Measurements from ENCODE around the gene MAPK12.
A peak's percentile ranks its signal among the peaks of the same experiment; 100 is the strongest.

Gene MAPK12

DNA sequence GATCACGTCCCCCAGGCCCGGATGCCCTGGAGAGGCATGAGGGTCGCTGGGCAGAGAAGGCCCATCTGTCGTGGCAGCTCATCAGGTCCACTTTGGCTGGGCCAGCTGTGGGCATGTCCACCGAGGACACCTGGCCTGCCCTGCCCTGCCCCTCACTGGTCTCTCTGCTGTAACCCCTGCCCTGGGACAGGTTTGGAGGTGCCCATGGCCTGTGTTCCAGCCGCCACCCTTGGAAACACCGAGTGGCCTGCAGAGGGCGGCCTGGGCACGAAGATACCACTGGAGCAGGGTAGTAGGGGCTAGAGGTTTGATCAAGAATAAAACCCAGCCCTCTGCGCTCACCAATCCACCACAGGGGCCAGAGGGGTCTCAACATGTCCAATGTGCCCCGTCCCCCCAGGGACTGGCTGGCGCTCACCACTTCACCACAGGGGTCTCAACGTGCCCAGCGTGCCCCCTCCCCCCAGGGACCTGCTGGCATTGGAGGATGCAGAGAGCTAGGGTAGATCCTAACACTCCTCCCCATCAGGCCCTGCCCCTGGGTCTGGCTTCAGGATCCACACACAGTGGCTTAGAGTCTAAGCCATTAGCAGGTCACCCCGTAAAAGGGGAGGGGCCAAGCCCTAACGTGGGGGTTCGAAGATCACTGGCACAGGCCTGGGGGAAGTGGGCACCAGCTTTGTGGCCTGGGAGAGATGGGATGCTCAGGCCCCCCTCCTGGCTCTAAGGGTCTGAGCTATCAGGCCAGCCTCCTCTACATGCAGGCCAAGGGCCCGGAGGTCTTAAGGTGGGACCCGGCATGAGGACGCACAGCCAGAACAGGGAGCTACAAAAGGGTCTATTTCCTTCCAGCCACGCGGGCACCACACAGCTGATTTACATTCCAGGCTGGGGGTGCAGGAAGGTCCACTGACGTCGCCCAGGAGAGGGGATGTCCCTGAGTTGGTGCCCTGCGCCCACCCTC, 9.1 kb downstream of the MAPK12 start:
- DNase-seq (ENCODE audit: low spot score), result peak; percentile 81

DNA sequence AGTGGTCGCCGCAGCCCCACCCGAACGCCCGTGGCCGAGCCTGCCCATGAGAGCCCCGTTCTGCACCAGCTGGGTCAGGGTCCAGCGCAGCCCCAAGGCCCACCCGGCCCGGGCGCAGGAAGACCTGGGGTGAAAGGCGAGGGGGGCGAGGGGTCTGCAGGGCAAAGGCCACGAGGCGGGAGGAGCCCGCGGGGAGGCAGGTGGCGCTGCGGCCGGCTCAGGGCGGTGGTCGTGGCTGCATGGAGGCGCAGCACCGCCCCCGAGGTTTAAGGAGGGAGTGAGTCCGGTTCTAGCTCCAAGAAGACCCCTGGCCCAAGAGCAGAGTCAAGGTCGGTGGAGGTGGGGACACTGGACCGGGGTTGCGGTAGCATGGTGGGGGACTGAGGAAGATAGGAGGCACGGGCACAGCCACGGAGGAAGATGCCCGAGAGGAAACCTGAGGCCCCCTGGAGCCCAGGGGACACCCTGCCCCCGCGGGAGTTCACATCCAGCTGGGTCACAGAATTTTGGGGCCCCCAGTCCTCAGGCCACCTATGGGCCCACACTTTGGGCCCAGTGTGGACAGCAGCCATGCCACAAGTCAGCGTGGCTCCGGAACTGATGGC, 9.9 kb downstream of the MAPK12 start:
- DNase-seq (ENCODE audit: low spot score), result no peak

DNA sequence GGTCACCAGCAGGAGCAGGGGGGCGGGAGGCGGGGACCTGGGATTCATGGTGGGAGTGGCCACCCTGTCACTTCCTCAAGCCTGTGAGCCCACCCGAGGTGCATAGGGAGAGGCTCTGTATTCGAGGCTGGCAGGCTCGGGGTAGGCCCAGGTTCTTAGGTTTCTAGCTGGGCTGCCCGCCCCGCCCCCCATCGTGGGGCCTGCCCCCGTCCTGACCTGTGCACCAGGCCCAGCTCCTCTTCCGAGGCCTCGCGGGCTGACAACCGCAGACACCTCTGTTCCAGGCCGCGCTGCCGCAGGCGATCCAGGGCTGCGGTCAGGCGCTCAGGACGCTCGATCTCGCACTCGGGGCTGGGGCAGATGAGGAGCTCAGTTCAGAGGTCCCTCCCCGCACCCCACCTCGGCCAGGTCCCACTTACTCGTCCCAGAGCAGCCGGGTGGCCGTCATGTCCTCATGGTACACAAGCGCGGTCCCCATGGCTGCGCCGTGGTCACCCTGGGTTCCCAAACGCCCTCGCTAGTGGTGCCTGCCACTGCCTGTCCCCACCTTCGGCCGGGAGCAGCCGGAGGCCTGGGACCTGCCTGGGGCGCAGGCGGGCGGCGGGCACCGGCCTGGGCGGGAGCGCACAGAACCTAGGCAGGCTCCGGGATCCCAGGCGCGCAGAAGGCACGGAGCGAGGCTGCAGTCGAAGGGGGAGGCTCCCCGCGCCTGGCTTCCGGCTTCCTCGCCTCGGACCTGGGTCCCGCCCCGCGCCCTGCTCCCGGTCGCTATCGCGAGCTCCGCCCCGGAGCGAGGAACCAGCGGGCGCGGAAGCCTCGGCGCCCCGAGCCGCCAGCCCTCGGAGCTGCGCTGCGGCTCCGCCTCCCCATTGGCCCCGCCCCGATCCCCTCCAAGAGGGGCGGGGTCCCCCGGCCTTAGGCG, 10.7 kb downstream of the MAPK12 start, which contains the start of gene HDAC10:
TSS of gene HDAC10 (minus strand) at position 711 of the 922 bp plus-strand sequence. CDS start at position 478, 233 bp downstream.
- DNase-seq (ENCODE audit: low spot score), result peak; percentile 89

DNA sequence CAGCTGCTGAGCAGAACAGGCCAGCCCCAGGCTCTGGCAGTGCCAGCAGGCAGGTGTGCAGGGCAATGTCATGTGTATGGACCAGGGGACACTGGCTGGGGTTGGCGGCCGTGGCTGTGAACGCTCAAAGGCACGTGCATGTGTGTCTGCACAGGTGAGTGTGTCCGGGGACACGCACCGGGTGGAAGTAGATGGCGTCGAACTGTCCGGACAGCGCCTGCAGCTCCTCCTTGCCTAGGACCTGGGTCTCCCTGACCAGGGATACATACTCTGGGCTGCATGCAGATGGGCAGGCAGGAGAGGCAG, 11.3 kb downstream of the MAPK12 start:
- DNase-seq (ENCODE audit: low spot score), result no peak

- no peak for DNase-seq (ENCODE audit: low spot score)
Observed at GRCh38 chr22:50249341-50250248, 11.9 kb downstream of the MAPK12 start.

DNA sequence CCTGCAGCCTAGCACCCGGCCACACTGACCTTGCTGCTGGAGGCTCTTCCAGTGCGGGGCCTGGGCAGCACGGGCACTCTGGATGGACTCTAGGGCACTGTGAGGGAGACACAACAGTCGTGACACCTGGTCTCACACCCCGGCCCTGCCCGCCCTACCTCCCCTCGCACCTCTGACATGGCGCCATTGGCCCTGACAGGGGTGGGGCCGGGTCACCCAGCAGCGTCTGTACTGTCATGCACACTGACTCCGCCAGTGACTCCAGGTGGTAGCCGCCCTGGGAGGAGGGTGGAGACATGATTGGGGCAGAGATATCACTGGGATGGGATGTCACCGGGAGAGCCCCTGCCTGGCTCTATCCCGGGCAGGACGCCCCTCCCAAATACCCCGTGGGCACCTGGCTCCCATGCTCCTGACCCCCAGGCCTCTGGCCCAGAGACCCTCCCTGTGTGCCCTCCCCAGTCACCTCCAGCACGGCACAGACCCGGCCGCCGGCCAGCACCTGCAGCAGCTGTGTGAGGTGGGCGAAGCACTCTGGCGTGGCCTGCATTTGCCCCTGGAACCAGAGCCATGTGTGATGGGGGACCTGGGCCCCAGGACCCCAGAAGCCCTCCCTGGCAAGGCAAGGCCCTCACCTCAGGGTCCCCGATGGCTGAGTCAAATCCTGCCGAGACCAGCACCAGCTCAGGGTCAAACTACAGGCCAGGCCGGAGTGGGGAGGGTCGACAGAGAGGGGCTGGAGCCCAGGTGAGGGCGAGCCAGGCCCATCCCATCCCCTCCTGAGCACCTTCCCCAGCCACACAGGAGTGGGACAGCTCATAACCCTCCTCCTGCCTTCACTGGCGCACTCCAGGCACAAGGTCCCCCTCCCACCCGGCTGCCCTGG, 13.0 kb downstream of the MAPK12 start:
- no peak for DNase-seq (ENCODE audit: low spot score)

DNA sequence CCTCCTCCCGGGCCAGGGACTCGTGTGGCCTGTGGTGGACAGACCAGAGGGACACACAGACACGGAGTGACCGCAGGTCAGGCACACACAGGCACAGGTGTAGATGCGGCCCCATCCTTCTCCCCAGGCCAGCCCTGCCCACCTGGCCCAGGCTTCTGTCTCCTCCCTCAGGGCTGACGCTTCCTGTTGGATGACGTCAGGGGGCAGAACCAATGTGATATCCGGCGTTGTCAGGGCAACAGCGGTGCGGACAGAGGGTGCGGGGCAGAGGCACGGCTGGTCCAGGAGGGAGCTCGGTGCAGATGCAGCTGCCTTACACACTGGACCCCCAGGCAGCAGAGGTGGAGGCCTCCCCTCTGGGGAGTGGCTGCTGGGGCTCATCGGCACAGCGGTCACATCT, 13.7 kb downstream of the MAPK12 start:
- DNase-seq (ENCODE audit: low spot score), result peak; percentile 75

DNA sequence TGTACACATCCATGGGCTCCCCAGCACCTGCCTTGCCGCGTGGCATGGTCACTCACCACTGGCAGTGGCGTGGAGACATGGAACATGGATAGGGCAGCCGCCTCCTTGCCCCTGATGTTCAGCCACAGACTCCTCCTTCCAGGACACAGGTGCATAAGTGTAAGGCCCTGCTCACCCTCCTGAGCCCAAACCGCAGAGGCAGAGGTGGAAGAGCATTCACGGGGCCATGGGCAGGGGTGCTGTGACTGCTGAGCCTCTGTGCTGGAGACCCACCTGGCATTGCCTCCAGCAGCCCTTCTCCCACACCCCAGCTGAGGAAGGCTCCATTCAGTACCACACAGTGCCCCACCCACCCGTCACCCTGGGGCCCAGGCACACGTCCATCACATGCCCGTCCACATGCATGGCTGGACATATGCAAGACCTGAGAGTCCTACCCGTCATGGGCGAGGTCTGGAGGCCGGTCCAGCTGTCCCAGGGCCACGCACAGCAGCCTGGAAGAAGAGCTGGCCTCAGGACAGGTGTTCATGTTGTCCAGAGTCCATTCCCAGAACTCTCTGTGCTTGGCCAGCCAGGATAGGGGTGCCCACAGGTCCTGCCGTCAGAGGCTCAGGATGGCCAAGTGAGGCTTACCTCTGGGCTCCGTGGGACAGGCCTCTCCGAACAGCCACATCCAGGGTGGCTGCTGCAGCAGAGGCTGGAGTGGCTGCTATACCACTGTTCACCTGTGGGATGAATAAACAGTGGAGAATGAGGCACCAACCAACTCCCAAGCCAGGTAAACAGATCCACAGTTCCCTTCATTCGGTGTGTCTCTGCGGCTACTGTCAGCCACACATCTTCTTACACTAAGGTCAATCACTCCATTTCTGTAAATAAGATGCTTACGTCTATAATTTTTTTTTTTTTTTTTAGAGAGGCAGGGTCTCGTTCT, 15.0 kb downstream of the MAPK12 start:
- DNase-seq (ENCODE audit: low spot score), result no peak

DNA sequence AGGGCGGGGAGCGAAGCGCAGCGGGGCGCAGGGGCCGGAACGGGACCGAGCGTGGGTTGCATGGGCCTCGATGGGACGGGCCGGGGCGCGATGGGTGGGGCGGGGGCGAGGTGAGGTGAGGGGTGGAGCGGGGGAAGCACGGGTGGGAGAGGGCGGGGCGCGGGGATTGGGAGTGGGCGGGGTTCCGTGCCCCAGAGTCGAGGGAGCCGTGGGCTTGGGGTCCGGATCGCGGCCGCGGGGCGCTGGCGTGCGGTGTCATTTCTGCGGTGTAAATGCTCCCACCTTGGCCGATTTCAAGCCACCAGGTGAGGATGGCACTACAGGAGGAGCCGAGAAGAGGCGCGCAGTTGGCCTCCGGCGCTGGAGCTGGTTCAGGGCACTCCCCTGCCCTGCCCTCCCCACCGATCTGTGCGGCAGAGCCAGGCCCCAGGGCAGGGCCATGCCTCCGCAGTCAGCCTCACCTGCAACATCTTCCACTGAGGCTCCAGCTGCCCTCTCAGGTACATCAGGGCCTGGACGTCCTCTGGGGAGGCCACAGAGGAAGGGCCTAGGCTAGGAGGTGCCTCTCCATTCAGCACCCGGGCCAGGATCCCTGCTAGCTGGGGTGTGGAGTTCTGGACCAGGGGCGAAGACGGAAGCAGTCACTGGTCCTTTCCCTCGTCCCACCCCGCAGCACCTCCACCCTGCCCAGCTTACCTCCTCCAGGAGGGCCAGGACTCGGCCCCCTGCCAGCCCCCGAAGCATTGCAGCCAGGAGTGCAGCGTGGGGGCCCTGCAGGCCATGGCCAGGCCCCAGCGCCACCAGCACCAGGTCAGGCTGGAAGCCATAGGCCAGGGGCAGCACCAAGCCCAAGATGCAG, 16.0 kb downstream of the MAPK12 start:
- no peak for DNase-seq (ENCODE audit: low spot score)

- peak; percentile 95 for DNase-seq (ENCODE audit: low spot score)
Observed at GRCh38 chr22:50244420-50245213, 16.9 kb downstream of the MAPK12 start, which contains the start of gene TUBGCP6. Gene TUBGCP6 (minus strand): TSS chr22:50245023. CDS start chr22:50244459, 564 bp downstream.

GRCh38 chr22:50243685-50244419, 17.6 kb downstream of the MAPK12 start:
- no peak for DNase-seq (ENCODE audit: low spot score)

DNA sequence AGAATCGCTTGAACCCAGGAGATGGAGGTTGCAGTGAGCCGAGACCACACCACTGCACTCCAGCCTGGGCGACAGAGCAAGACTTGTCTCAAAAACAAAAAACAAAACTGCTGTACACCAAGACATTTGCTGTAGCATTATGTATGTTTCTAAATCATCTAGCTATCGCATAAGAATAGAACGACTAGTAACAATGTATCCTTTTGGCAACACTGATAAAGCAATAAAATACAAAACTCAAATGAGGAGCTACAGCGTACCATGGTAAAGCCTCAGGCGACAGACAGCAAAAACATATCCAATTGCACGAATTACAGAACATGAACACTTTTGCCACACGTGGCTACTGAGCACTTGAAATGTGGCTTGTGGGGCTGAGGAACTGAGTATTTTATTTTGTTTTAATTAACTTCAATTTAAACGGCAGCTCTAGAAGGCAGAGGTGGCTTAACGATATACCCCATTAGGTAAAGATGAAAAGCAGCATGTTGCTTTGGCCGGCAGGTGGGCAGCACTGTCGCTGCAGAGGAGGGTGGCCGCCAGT, 19.0 kb downstream of the MAPK12 start:
- DNase-seq (ENCODE audit: low spot score), result no peak

DNA sequence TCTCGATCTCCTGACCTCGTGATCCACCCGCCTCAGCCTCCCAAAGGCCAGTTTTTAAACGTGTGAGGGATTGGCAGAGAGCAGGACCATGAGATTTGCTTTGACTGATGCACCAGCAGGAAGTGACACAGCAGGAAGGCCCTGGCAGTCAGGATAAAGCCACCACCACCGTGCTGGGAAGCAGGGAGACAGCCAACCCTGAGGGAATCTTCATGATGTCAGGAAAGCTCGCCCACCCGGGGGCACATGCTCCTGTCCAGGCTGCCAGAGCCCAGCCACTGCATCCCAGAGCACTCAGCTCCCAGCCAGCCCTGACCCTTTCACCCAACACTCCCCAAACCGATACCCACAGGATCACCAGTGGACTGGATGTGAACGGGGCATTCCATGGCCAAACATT, 22.7 kb downstream of the MAPK12 start:
- no peak for DNase-seq (ENCODE audit: low spot score)

GRCh38 chr22:50236731-50237409, 24.6 kb downstream of the MAPK12 start:
- DNase-seq (ENCODE audit: low spot score), result no peak

DNA sequence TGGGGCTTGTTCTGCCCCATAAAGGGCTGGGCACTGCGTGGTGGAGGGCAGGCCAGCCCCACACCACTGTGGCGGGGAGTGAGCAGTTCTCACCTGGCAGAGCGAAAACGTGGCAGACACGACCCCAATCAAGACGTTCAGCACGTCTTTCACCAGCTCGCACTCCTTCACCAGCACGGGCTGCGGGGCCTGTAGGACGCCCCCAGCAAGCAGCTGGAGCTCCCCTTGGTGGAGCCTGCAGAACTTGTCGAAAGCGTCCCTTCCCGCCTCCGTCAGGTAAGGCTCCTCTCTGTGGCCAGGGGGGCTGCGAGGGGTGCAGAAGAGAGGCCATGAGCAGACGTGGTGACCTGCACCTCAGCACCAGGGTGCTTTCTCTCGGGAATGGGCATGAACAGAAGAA, 28.3 kb downstream of the MAPK12 start:
- no peak for DNase-seq (ENCODE audit: low spot score)
